ENCODE data around the gene ANG. TPM values are rescaled to one million over a fixed set of nuclear protein-coding genes. Genes with fewer than 3 reads are reported as not detected.

The ANG gene
- total and polyA plus RNA-seq, 2 of the 8 experiments (the other 6 are each of a cell fraction or from before 2014, with no cell fraction given) = 2.2 to 4.6 TPM

DNA sequence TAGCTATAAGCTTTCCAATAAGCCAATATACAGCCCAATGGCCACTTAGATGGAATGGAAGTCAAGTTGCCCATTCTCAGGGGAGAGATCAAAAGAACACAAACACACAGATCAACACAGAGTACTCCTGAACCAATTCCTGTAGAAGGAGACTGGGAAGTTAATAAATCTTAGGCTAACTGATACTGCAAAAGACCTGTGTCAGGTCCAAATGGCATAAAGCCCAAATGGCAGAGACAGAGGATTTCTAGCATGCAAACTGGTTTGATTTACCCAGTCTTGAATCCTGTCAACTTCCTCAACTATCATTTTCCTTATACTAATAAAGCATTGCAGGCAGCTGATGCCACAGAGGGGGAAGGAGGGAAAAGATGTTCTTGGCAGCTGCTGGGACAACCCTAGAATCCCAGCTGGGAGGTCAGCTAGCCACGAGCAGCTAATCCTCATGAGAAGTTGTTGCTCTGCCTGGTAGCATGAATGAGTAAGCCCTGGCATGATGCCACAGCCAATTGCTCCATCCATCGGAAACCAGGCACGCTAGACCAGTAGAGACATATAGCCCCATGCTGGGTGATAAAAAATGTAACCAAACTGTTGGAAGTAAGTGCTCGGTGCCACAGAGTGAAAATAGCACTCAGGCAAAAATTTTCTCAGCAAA is 26.2 kb downstream of the ANG start:
- H3K79me1 ChIP-seq (ENCODE audit: low read depth, low read length) = no peaks in the 10 kb centered on the region
- H2BK15ac ChIP-seq (ENCODE audit: low read length) = no peak overlapping the region; the same call in 1 of the 2 replicates
- no peak for FAIRE-seq
- H3K79me2 ChIP-seq (ENCODE audit: control insufficient read depth in 1 of 2, insufficient read depth in 2 of 2, low read length in 2 of 2) = no peaks in the 10 kb centered on the region
- H2BK120ac ChIP-seq (replicated peaks; ENCODE audit: low read depth, low read length) = no peak overlapping the region
- H4K8ac ChIP-seq (ENCODE audit: extremely low read depth, insufficient read depth, low read length) = no peak overlapping the region
- peak overlapping the region; percentile 72; the same call in 1 of the 2 replicates for H2BK20ac ChIP-seq (ENCODE audit: low read length)
- no peak overlapping the region for H3K27ac ChIP-seq (ENCODE audit: low read depth, low read length)
- 87% methylated on average over 4 of the region's 4 CpGs; no CpG with 5 or more reads in 1 of the 2 experiments for WGBS, 2 experiments (ENCODE audit: extremely low coverage in 1 of 2, insufficient coverage in 1 of 2, insufficient read length in 1 of 2, insufficient replicate concordance in 2 of 2, low coverage in 1 of 2, low lambda C conversion rate in 2 of 2, missing lambda C conversion rate in 1 of 2)
- no peak overlapping the region for H3K56ac ChIP-seq (replicated peaks; ENCODE audit: insufficient read length, low read depth, low read length)
- POLR2A ChIA-PET (ENCODE audit: partially characterized antibody) = interaction anchor here (1.7 kb wide), 1 partner anchor 8 kb away, joined by 4 read pairs; no protein-coding TSS in a partner anchor
- H4K5ac ChIP-seq (ENCODE audit: insufficient read length, low read depth, low read length) = no peak overlapping the region
- H3K9ac ChIP-seq (replicated peaks in 1 of 4; ENCODE audit: extremely low read depth in 1 of 4, low read depth in 3 of 4, low read length in 3 of 4) = no peak overlapping the region
- TF ChIP-seq SP4 (IDR thresholded peaks at IDR 0.05; ENCODE audit: low read length) (no peak), GTF2F1 (IDR thresholded peaks at IDR 0.05; ENCODE audit: borderline replicate concordance, low read depth, low read length) (no peak), RAD21 (IDR thresholded peaks at IDR 0.05 in 1 of 2, conservative IDR thresholded peaks at IDR 0.05 in 1 of 2; ENCODE audit: low read depth in 2 of 2, low read length in 2 of 2) (no peak), TAF1 (IDR thresholded peaks at IDR 0.05; ENCODE audit: low read depth, low read length) (no peak), GABPA (IDR thresholded peaks at IDR 0.05; ENCODE audit: borderline replicate concordance, insufficient read depth, low read length) (no peak)
- TF ChIP-seq, protein P1, sequence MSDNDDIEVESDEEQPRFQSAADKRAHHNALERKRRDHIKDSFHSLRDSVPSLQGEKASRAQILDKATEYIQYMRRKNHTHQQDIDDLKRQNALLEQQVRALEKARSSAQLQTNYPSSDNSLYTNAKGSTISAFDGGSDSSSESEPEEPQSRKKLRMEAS (IDR thresholded peaks at IDR 0.05) = no peak
- no peak overlapping the region for H3K4ac ChIP-seq (replicated peaks; ENCODE audit: insufficient read length, low read depth, low read length)
- H4K20me1 ChIP-seq (replicated peaks in 1 of 2; ENCODE audit: control insufficient read depth in 1 of 2, insufficient read depth in 2 of 2, low read length in 2 of 2) = no peaks in the 10 kb centered on the region
- no peak overlapping the region for H2BK5ac ChIP-seq (ENCODE audit: low read depth, low read length)
- H3K23ac ChIP-seq (ENCODE audit: insufficient read length) = no peak overlapping the region
- no peak overlapping the region for H3K14ac ChIP-seq (ENCODE audit: insufficient read length)
- H2AK5ac ChIP-seq (ENCODE audit: low read depth, low read length) = no peak overlapping the region
- H2AFZ ChIP-seq (ENCODE audit: low read length) = no peak overlapping the region
- no peaks in the 10 kb centered on the region for H3K4me1 ChIP-seq (replicated peaks in 1 of 4; ENCODE audit: control insufficient read depth in 3 of 4, insufficient read depth in 4 of 4, low read length in 3 of 4)
- H3K9me3 ChIP-seq (ENCODE audit: insufficient read depth in 2 of 2, low read depth in 1 of 2, low read length in 1 of 2) = no peaks in the 10 kb centered on the region
- no peak overlapping the region for H2BK12ac ChIP-seq (ENCODE audit: low read depth, low read length)
- peaks cover 0 to 1% (median 0%) of the 10 kb centered on the region in 4 experiments; a peak in 1 of 7 replicates for H3K27me3 ChIP-seq (replicated peaks in 1 of 4; ENCODE audit: control insufficient read depth in 3 of 4, extremely low read depth in 1 of 4, insufficient read depth in 3 of 4, low read length in 3 of 4)
- no peaks in the 10 kb centered on the region for H3K36me3 ChIP-seq (ENCODE audit: control insufficient read depth in 2 of 4, insufficient read depth in 4 of 4, low read length in 3 of 4)
- no peak overlapping the region for H3K4me3 ChIP-seq (ENCODE audit: extremely low read depth in 1 of 4, insufficient read depth in 2 of 4, low read depth in 3 of 4, low read length in 4 of 4)
- no peaks in the 10 kb centered on the region for H3K23me2 ChIP-seq (ENCODE audit: low read depth, low read length)
- H4K91ac ChIP-seq (replicated peaks; ENCODE audit: insufficient read length, low read length) = no peak overlapping the region
- CTCF ChIA-PET (ENCODE audit: partially characterized antibody) = interaction anchor here (0.7 to 2.3 kb wide), 6 partner anchors 15 to 151 kb away, joined by 3 to 15 read pairs (median 3); no protein-coding TSS in a partner anchor
- H3K18ac ChIP-seq (ENCODE audit: extremely low read depth, low read length) = no peak overlapping the region
- no peak overlapping the region for H3K4me2 ChIP-seq (ENCODE audit: insufficient read depth in 1 of 2, low read depth in 2 of 2, low read length in 2 of 2)
- DNase-seq (ENCODE audit: low read depth in 1 of 2, low spot score in 2 of 2) = no peak
